NCI-H2029 treated with DMSO at 0.1 percent for 48 hours (cell line): Measurements from ENCODE around the gene ANKMY1.

Experiments
- DNase-seq: peaks from one replicate; lab custom pipeline; 2025; lab: John Stamatoyannopoulos, UW

The ANKMY1 gene

DNA sequence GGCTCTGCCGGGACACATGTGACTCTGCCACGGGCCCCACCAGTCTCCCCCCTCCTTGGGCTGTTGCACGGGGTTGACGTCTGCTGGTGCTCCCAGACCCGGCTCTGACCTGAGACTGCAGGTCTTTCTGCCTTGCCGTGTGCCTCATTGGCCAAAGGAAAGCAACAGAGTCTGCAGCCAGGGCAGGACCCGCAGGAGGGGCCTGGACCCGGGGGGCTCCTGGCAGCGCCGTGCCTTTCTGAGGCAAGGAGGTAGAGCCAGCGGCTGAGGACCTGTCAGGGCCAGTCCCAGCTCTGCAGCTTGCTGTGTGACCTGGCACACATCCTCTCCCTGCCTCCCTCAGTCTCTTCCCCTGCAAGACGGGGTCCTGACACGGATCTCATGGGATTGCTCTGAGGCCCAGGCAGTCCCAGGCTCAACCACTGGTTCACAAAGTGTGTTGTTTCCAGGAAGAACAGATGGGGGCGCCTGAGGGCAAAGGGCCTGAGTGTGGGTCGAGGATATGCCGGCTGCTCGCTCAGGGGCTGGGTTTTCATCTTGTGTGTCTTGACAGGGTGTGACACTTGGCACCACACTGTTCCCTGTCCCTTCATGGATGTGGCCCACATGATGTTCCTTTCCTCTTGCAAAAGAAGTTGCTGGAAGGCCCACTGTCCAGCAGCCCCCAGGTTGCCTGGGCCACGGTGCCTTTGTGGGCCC lies 37.7 kb upstream of the ANKMY1 start:
- DNase-seq, result no peak

DNA sequence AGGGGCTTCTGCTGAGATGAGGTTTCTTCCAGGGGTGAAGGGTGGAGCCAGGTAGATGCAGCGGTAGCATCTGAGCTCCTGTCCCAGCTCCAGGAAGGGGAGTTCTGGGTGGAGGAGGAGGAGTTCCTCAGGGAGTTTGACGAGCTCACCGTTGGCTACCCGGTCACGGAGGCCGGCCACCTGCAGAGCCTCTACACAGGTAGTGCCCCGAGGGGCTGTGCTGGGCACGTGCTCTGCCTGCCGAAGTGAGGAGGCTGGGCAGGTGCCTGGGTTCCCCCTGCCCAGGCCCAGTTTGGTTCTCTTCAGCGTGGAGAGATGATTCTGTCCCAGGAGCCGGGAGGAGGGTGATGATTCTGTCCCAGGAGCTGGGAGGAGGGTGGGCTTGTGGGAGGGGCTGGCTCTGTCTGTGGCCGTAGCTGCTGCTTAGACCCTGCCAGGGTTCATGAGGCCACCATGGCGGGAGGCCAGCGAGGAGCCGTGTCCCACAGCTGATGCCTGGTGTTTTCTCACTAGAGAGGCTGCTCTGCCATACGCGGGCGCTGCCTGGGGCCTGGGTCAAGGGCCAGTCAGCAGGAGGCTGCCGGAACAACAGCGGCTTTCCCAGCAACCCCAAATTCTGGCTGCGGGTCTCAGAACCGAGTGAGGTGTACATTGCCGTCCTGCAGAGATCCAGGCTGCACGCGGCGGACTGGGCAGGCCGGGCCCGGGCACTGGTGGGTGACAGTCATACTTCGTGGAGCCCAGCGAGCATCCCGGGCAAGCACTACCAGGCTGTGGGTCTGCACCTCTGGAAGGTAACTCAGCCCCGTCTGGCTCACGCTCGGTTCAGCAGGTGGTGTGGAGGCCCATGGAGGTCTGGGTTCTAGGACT lies 37.0 kb upstream of the ANKMY1 start:
- DNase-seq, result no peak

DNA sequence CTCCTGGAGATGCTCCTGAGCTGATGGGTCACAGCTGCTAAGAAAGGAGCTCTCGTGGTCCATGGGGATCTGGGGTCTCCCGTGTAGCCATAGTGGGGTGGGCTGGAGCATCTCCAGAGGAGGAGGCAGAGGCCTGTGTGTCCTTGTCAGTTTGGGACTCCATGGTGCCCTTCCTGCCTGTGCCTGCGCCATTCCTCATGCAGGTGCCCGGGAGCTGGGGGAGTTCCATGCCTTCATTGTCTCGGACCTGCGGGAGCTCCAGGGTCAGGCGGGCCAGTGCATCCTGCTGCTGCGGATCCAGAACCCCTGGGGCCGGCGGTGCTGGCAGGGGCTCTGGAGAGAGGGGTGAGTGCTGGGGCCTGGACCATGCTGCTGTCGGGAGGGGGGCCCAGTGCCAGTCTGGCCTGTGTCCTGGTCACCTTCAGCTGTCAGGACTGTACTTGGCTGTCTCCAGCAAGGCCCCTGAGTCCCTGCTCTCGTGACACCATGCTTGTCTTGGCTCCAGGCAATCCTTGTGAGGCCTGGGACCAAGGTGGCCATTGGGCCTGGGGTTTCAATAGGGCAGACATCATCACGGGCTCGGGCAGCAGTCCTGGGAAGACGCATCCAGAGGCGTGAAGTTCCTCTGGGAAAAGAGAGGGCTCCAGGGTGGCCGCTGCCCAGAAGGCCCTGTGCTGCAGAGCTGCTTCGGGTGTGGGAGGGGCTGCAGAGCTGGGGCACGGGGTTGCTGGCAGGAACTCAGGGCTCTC lies 36.1 kb upstream of the ANKMY1 start:
- DNase-seq, result no peak

DNA sequence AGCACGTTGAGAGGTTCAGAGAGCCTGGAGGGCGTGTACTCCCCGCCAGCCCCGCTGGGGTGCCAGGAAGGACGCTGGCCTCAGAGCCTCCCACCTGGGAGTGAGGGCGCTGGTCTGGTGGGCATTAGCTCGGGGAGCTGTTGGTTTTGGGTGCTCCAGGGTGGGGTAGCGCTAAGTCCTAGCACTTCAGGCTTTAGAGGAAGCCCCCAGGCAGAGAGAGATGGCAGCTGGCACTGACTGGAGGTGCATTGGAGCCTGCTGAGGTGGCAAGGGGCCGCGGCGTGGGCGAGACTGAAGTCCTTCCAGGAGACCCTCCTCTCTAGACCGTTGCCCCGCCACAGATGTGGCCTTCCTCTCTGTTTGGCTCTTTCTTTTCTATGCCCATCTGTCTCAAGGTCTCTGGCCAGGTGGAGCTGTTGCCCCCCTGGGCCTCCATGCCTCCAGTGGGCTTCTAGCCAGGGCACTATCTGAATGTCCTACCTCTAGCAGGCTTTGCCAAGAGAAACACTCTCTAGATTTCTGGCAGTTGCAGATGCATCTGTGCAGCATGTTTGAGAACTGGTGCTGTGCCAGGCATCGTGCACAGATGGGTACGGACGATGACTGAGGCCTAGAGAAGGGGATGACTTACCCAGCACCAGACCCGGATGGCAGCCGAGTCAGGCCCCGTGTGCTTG lies 35.4 kb upstream of the ANKMY1 start:
- DNase-seq, result no peak

DNA sequence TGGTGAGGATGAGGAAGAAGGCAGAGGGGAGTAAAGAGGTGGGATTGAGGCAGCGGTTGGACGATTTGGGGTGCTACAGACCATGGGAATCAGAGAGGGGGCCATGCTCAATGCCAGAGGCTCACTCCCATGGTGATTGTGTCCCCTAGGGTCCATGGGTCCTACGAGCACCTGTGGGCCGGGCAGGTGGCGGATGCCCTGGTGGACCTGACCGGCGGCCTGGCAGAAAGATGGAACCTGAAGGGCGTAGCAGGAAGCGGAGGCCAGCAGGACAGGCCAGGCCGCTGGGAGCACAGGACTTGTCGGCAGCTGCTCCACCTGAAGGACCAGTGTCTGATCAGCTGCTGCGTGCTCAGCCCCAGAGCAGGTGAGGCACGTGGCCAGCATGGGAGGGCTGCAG lies 34.0 kb upstream of the ANKMY1 start:
- no peak for DNase-seq

DNA sequence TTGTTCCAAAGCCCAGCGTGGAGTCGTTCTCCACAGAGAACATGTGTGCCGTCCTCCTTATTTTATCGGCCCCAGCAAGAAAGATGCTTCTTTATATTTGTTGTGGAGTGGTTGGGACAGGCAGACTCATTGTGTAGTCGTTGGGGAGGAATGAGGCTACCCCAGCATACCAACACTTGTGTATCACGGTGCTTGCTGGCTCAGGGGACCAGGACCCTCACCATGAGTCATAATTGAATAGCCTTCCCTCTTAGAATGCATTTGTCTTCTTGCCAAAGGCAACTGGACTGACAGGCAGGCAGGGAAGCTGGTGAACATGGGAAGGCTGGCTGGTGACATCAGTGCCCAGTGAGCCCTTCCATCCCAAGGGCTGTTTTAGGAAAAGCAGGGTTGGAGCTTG lies 33.4 kb upstream of the ANKMY1 start:
- no peak for DNase-seq

DNA sequence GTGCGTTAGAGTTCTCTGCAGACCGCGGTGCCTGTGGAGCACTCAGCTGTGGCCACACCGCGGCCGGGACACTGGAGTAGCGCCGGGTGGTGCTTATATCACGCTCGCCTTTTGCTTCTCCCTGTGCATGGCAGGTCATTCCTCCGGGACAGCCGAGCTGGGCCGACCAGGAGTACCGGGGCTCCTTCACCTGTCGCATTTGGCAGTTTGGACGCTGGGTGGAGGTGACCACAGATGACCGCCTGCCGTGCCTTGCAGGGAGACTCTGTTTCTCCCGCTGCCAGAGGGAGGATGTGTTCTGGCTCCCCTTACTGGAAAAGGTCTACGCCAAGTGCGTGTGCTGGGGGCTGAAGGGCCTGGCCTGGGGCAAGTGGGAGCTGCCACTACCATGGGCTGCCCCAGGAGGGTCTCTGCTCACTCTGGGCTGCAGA lies 32.9 kb upstream of the ANKMY1 start:
- DNase-seq, result no peak

DNA sequence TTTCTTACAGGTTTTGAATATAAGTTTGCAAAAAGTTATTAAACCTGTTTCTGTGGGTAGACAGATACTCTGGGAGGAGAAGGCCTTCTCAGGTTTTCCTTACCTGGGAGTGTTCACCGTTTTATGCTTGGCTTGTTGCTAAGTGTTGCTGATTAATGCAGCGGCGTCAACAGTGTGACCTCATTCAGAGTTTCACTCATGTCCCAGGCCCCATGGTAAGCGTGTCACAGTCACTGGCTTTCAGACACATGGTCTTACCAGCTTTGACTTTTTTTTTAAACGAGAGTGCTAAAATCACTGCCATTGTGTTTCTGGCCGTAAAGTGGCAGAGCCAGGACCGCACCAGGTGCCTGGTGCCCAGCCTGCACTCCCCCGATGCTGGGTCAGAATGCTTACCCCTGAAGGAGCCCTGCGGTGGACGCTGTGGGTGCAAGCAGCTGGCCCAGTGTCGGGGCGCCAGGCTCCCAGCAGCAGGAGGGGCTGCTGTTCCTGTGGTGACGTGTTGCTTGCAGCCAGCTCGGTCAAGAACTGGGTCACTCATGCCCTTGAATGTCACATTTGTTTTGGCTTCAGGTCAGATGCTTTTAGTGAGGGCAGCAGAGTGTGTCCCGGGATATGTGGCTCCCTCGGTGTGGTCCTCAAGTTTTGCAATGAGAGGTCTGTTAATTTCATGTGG lies 32.2 kb upstream of the ANKMY1 start:
- no peak for DNase-seq

DNA sequence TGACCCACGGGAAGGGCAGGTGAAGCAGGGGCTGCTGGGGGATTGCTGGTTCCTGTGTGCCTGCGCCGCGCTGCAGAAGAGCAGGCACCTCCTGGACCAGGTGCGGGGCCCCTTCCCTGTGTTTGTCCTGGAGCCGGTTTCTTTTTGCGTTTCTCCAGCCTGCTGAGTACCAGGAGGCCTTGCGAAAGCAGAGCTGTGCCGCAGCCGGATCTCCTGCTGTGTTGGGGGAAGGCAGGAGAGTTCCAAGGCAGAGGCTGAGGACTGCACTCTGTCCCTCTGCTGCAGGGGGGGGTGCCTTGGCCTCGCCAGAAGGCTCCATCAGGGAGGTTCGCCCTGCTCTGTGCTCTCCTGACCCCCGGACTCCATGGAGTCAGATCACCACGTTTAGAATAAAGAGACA lies 31.6 kb upstream of the ANKMY1 start:
- DNase-seq, result no peak

DNA sequence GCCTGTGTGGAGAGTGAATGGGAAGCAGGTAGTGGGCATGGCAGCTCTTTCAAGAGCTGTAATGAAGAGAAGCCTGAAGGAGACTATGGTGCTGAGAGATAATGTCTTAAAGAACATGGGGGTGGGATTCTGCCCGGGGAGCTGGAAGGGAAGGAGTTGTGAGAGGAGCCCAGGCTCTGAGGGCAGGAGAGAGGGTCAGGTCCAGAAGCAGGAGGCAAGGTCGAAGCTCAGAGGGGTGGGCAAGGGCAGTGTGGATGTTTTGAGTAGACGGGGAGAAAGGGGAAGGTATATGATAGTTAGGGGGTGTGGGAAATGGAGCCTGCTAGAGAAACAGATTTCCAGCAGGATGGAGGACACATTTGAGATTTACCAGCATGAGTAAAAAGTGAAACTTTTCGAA lies 30.9 kb upstream of the ANKMY1 start:
- DNase-seq, result no peak

DNA sequence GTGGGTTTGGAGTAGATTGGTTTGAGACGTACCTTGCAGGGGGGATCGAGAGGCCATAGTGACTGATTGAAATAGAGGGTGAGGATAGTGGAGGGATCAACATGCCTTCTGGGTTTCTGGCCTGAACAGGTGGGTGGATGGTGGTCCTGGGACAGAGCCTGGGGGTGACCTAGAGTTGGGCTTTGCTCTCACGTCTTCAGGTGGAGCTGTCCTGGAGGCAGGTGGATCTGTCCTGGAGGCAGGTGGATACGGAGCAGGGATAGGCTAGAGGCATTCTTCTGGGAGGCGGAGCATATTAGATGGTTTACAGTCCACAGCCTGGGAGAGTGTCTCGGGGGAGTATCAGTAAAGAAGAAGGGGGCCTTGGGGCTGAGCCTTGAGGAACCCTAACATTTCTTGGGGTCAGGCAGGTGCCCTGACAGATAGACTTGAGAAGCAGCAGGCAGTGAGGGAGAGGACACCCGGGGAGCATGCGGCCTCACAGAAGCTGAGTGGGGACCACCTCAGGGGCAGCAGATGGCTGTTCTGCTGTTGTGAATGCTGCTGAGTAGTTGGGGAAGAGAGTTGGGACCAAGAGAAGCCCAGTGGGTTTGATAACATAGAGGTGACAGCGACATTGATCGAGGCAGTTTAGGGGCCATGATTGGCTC lies 30.3 kb upstream of the ANKMY1 start:
- DNase-seq, result no peak

DNA sequence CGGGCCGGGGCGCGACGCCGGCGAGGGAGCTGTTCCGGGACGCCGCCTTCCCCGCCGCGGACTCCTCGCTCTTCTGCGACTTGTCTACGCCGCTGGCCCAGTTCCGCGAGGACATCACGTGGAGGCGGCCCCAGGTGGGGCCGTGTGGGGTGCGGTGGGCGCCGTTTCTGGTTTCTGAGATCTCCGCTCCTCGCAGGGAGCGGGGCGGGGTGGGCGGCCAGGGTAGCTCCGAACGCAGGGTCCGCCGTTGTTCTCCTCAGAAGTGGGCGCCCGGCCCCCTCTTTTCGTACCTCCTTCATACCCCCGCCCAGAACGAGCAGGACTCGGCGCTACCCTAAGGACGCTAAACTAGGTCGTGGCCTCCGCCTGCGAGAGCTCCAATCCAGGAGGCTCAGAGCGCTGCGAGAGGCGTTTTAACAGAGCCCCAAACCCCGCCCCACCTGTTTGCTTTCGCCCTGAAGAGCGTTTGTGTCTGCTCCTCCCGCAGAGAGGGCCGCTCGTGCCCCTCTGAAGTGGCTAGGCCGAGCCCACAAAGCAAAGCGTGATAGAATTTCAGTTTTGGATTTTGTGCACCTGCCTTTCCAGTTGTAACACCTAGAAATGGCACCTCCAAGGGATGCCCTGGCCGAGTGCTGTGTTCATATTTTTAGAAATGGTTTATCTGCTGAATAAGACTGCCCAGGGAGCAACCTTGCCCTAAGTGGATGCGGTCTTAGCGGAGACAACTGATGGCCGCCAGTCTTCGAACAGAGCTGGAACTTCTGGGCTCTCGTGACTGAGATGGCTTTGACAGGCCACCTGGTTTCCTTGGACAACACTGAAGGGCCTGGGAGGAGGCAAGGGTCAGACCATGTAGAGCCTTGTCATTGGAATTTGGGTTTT lies 29.4 kb upstream of the ANKMY1 start:
- no peak for DNase-seq

DNA sequence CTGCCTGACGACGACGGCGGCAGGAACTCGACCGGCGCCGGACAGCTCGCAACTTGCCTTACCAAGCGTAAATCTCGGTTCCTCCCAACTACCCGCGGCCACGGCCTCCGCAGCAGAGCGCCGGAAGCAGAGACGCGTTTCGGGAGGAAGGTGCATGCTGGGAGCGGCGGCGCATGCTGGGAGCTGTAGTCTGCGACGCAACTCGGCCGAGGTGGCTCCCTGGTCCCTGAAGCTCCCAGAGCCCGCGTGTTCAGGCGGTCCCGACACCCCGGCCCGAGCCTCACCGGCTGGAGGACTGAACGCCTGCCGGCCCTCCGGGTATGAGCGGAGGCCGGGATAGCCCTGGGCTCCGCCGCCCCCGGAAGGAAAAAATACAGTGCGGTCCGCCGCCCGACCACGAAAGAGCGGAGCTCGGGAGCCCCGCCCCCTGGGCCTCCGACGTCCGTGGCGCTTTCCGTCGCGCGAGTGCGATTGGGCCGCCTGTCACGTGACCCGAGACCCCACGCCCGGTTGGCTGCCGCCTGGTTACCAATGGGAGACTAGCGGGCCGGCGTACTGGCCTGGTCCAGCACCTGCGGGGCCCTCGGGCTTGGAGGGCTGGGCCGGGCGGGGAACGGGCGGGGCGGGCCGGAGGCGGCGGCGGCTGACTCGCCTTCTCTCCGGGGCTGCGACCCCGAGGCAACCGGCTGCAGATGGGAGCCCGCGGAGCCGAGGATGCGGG lies 28.6 kb upstream of the ANKMY1 start, which contains the start of gene CAPN10:
Gene CAPN10 (plus strand): TSS at position 537 of the 721 bp plus-strand sequence. CDS start 178 bp downstream, at position 715.
- DNase-seq, result peak; percentile 63

DNA sequence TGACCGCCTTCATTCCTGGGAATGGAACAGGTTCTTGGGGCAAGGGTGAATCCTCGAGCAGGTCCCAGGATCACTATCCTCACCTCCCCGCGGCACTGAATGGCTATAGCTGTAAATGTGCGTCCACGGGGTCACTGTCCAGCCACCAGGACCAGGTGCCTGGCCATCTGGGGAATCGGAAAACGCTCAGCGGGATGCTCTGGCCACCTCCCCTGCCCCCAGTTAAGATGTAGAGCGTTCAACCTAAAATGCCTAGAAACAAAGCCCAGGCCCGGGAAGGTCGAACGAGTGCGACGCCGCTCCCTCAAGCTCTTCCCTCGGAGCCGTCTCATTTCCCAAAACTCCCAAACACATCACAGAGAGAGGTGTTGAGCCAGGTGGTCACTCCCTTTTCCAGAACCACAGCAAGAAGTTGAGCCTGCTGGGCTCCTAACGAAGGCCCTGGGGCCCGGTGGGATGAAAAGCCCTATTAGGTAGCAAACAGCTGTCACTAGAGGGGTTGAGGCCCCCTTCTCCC lies 28.0 kb upstream of the ANKMY1 start:
- no peak for DNase-seq

DNA sequence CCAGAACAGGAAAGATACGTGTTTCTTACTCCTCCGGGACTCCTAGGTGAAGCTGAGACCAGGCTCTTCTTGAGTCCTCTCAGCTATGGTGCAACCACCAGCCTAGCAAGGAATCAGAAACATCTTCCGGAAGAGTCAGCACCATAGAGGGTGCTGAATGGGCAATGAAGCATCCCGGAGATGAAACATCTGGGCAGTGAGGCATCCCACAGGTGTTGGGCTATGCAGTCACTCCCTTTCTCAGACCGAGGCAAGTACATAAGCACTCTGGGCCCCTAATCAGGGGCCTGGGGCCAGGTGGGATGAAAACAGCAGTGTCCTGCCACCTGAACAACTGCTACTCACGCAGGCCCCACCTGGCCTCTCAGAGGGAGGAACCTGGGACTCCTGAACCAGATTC lies 27.3 kb upstream of the ANKMY1 start:
- no peak for DNase-seq

DNA sequence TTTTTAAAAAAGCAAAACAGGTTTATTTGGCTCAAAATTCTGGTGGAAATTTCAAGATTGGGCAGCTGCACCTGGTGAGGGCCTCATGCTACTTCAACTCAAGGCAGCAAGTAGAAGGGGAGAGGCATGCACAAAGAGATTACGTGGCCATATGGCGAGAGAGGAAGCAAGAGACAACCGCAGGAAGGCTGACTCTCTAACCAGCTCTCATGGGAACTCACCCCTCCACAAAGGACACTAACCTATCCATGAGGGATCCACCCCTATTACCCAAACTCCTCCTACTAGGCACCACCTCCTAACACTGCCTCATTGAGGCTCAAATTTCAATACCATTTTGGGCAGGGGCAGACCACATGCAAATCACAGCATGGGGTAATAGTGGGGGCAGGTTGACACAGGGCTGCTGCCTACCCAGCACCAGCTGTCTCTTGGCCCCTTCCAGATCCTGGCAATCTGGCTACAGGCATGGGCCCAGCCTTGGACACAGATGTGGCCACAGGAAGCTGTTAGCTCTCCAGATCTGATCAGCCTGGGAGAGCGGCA lies 26.8 kb upstream of the ANKMY1 start:
- DNase-seq, result no peak

DNA sequence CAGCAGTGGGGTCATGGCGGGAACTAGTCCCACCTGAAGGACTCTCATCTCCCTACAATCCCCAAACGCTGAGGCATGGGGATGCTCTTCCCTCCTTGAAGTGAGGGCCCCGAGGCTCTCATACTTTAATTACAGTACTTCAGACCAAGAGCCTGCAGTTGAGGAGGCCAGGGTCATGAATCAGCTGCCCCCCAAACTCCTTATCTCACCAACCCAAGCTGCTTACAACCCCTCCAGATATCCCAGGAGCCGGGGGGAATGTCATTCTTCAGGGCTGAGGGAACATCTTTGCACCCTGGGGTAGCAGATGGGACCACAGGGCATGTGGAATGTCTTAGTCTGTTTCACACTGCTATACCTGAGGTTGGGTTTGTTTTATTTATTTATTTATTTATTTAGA lies 26.0 kb upstream of the ANKMY1 start:
- no peak for DNase-seq

DNA sequence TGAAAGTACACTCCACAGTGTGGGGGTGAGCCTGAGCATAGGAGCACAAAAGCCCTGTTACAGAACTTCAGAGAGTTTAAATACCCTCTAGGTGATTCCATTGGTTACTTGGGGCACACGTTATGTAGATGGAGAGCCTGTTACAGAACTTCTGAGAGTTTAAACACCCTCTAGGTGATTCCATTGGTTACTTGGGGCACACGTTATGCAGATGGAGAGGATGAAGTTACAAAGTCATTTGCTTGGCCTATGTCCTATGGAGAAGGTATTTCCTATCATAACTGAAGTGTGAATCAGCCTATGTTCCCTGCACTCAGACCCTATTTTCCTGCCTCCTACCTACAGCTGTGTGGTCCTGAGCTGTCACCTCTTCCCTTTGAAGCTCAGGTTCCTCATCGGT lies 25.0 kb upstream of the ANKMY1 start:
- no peak for DNase-seq

DNA sequence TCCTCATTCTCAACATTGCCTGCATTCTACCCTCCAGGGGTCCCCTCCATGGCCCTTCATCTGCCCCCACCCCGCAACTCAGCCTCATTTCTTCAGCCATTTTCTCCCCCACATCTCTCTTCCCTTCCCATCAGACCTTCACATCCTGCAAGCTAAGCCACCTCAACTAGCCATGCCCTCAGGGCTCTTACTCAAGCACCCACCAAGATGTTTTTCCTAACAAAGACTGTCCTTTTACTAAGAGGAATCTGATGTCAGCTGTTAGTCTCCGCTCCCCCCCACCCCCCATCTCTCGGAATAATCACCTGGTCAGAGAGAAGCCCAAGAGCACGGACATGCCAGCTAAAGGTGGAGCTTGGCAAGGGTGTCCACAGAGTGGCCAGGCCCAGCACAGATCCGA lies 24.0 kb upstream of the ANKMY1 start:
- no peak for DNase-seq
